ENCODE measurements around the gene GPX7.
A peak's percentile ranks its signal among the peaks of the same experiment; 100 is the strongest.

Gene GPX7

DNA sequence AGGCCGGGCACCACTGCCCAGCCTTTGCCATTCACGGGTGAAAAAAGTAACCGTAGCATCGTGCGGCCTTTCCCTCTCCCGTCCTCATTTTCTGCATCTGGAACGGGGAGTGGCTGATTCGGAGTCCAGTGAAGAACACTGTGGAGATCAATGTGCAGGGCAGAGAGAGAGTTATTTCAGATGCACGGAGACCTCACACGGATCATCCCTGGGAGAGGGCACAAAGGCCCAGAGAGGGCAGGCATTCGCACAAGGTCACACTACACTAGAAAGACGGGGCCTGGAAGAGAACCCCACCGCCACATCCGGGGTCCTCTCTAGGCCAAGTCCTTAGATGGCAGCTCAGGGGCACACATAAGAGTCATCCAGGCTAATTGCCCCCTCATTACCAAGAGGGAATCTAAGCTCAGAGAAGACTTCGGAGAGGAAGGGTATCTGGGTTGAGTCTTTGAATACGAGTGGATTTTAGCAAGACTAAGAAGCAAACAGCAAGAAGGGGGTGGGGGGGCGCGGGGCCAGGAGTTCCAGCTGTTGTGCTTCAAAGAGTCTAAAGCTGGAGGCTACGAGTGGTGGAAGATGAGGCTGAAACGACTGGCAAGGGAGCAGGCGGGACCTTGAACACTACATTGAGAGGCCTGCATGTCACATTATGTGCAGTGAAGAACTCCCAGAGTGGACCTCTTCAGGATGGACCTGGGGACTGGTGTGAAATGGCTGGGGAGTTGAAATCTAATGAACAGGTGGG, 857 bp downstream of the GPX7 start:
- no peaks in the 10 kb centered on the region for H3K27me3 ChIP-seq
- peak overlapping the region; percentile 59 to 71 for H3K4me3 ChIP-seq (ENCODE audit: low read depth in 1 of 2, low read length in 1 of 2)
- H3K36me3 ChIP-seq = peaks cover 12% of the 10 kb centered on the region
- no peaks in the 10 kb centered on the region for H3K9me3 ChIP-seq
- no peak for TF ChIP-seq CTCF (IDR thresholded peaks at IDR 0.05)
- peaks cover 16 to 20% of the 10 kb centered on the region in 2 experiments for H3K4me1 ChIP-seq (ENCODE audit: control insufficient read depth in 1 of 2, insufficient read depth in 1 of 2, low read depth in 1 of 2, low read length in 1 of 2)
- H3K27ac ChIP-seq = no peak overlapping the region

DNA sequence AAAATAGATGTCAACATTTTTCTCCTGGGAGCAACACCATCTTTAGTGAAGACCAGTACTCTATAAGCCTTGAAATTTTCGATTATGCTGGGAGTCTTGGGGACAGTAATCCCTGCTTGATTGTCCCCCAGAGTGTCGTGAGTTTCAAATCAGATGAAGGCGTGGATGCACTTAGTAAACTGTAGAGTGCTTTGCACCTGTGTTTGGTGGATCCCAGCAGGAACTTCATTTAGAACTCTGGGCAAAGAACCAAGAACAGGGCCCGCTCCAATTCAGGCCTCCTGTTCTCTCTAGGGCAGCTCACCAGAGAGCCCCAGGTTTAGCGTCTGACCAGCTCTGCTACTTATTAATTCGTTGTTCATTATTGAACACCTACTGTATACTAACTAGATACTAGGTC, 1.5 kb downstream of the GPX7 start:
- Histone ChIP-seq H3K4me3 (ENCODE audit: low read depth in 1 of 2, low read length in 1 of 2) (peak overlapping the region in 1 of 2 experiments; percentile 71), H3K27ac (no peak overlapping the region), H3K4me1 (ENCODE audit: control insufficient read depth in 1 of 2, insufficient read depth in 1 of 2, low read depth in 1 of 2, low read length in 1 of 2) (peaks cover 16 to 20% of the 10 kb centered on the region in 2 experiments), H3K36me3 (peaks cover 12% of the 10 kb centered on the region), H3K27me3 (no peaks in the 10 kb centered on the region), H3K9me3 (no peaks in the 10 kb centered on the region)
- TF ChIP-seq CTCF (IDR thresholded peaks at IDR 0.05) = no peak

DNA sequence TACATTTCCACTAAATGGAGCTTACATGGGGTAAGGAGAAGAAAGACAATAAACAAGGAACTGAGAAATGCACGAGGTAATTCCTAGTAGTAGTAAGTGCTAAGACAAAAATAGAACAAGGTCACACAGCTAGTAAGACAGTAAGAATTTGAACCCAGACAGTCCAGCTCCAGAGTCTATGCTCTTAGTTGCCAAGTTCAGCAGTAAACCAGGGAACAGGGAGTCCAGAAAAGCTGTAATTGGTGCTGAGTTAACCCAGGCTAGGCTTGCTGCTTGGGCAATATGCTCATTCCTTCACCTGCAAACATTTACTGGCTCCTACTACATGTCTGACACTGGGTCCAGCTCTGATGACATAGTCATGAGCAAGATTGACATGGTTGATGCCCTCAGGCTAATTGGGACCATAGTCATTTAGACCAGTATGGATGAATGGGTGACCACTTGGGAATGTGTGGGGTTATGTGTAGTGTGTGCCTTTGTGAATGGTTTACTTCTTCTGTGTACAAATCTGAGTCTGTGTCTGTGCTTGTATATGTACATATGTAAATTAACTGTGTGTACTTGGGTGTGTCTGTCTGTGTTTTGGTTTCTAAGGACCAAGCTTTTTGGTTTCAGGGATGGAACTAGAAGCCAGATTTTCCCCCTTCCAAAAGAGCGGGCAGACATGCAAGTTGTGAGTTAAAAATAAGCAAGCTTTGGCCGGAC, 2.0 kb downstream of the GPX7 start:
- Histone ChIP-seq H3K27ac (no peak overlapping the region), H3K4me1 (ENCODE audit: control insufficient read depth in 1 of 2, insufficient read depth in 1 of 2, low read depth in 1 of 2, low read length in 1 of 2) (peaks cover 16 to 20% of the 10 kb centered on the region in 2 experiments), H3K4me3 (ENCODE audit: low read depth in 1 of 2, low read length in 1 of 2) (no peak overlapping the region), H3K9me3 (no peaks in the 10 kb centered on the region), H3K27me3 (no peaks in the 10 kb centered on the region), H3K36me3 (peaks cover 12% of the 10 kb centered on the region)
- no peak for TF ChIP-seq CTCF (IDR thresholded peaks at IDR 0.05)

GRCh38 chr1:52613636-52614373, 11.6 kb downstream of the GPX7 start:
- Histone ChIP-seq H3K27ac (no peak overlapping the region), H3K9me3 (no peaks in the 10 kb centered on the region), H3K4me3 (ENCODE audit: low read depth in 1 of 2, low read length in 1 of 2) (no peak overlapping the region), H3K4me1 (ENCODE audit: control insufficient read depth in 1 of 2, insufficient read depth in 1 of 2, low read depth in 1 of 2, low read length in 1 of 2) (no peaks in the 10 kb centered on the region), H3K36me3 (no peaks in the 10 kb centered on the region), H3K27me3 (no peaks in the 10 kb centered on the region)
- TF ChIP-seq CTCF (IDR thresholded peaks at IDR 0.05) = no peak

DNA sequence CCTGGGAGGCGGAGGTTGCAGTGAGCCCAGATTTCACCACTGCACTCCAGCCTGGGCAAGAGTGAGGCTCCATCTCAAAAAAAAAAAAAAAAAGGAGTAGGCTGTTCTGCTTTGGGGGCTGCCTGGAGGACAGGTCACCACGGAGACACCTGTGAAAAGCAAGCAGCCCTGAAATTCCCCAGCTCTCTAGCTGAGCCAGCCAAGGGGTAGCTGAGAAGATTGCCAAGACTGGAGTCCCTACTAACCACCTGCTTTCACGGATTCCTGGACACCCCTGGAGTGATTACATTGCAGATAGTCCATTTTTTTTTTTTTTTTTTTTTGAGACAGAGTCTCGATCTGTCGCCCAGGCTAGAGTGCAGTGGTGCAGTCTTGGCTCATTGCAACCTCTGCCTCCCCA, 12.5 kb downstream of the GPX7 start:
- Histone ChIP-seq H3K36me3 (no peaks in the 10 kb centered on the region), H3K9me3 (no peaks in the 10 kb centered on the region), H3K27ac (no peak overlapping the region), H3K4me3 (ENCODE audit: low read depth in 1 of 2, low read length in 1 of 2) (no peak overlapping the region), H3K27me3 (no peaks in the 10 kb centered on the region), H3K4me1 (ENCODE audit: control insufficient read depth in 1 of 2, insufficient read depth in 1 of 2, low read depth in 1 of 2, low read length in 1 of 2) (no peaks in the 10 kb centered on the region)
- TF ChIP-seq CTCF (IDR thresholded peaks at IDR 0.05) = no peak
